ENCODE data around the gene PPAN. TPM values are rescaled to one million over a fixed set of nuclear protein-coding genes. Genes with fewer than 3 reads are reported as not detected.

The PPAN gene
- total RNA-seq, 1 donor from 2014 or later = 39.6 TPM

- no peak overlapping the region for H3K27ac Mint-ChIP-seq (ENCODE audit: unreplicated experiment)
- H3K4me1 Mint-ChIP-seq (ENCODE audit: unreplicated experiment) = peaks cover 17% of the 10 kb centered on the region
- no peak for DNase-seq (ENCODE audit: low spot score)
- no peaks in the 10 kb centered on the region for H3K9me3 Mint-ChIP-seq (ENCODE audit: unreplicated experiment)
- no peak for TF ChIP-seq CTCF (IDR thresholded peaks at IDR 0.05; ENCODE audit: unreplicated experiment)
- H3K27me3 Mint-ChIP-seq (ENCODE audit: unreplicated experiment) = peaks cover 21% of the 10 kb centered on the region
- H3K4me3 Mint-ChIP-seq (ENCODE audit: unreplicated experiment) = no peak overlapping the region
- H3K36me3 Mint-ChIP-seq (ENCODE audit: low read depth, unreplicated experiment) = peaks cover 33% of the 10 kb centered on the region
These were observed 3.4 kb downstream of the PPAN start for GRCh38 chr19:10109528-10109927.

DNA sequence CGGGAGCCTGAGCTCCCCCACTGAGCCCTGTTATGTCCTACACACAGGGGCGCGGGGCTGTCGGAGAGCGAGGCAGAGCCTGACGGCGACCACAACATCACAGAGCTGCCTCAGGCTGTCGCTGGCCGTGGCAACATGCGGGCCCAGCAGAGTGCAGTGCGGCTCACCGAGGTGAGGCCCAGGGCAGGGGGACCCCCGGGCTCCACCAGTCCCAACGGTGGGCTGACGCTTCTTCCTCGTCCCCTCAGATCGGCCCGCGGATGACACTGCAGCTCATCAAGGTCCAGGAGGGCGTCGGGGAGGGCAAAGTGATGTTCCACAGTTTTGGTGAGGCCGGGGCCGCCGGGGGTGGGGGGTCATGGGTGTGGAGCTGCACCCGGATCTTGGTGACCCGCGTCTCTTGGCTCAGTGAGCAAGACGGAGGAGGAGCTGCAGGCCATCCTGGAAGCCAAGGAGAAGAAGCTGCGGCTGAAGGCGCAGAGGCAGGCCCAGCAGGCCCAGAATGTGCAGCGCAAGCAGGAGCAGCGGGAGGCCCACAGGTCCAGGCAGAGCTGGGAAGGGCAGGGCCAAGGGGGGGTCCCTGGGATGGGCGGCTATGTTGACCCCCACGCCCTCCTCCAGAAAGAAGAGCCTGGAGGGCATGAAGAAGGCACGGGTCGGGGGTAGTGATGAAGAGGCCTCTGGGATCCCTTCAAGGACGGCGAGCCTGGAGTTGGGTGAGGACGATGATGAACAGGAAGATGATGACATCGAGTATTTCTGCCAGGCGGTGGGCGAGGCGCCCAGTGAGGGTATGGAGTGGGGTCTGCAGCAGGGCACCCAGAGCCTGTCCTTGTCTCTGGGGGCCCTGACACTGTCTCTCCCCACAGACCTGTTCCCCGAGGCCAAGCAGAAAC, 4.2 kb downstream of the PPAN start:
- Mint-ChIP-seq H3K9me3 (ENCODE audit: unreplicated experiment) (no peaks in the 10 kb centered on the region), H3K27me3 (ENCODE audit: unreplicated experiment) (peaks cover 19% of the 10 kb centered on the region), H3K4me3 (ENCODE audit: unreplicated experiment) (peak overlapping the region; percentile 62), H3K4me1 (ENCODE audit: unreplicated experiment) (peaks cover 11% of the 10 kb centered on the region), H3K36me3 (ENCODE audit: low read depth, unreplicated experiment) (peaks cover 33% of the 10 kb centered on the region), H3K27ac (ENCODE audit: unreplicated experiment) (no peak overlapping the region)
- DNase-seq (ENCODE audit: low spot score) = no peak
- no peak for TF ChIP-seq CTCF (IDR thresholded peaks at IDR 0.05; ENCODE audit: unreplicated experiment)

DNA sequence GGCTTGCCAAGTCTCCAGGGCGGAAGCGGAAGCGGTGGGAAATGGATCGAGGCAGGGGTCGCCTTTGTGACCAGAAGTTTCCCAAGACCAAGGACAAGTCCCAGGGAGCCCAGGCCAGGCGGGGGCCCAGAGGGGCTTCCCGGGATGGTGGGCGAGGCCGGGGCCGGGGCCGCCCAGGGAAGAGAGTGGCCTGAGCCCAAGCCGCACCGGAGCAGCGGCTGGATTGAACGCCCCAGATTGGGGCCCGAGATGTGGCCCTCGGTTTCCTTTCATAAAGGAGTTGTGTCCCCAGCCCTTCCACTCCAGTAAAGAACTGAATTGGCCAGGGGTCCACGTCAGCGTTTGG, 4.8 kb downstream of the PPAN start:
- H3K36me3 Mint-ChIP-seq (ENCODE audit: low read depth, unreplicated experiment) = peaks cover 34% of the 10 kb centered on the region
- peaks cover 10% of the 10 kb centered on the region for H3K4me1 Mint-ChIP-seq (ENCODE audit: unreplicated experiment)
- no peaks in the 10 kb centered on the region for H3K9me3 Mint-ChIP-seq (ENCODE audit: unreplicated experiment)
- H3K4me3 Mint-ChIP-seq (ENCODE audit: unreplicated experiment) = peak overlapping the region; percentile 62
- no peak overlapping the region for H3K27ac Mint-ChIP-seq (ENCODE audit: unreplicated experiment)
- peaks cover 20% of the 10 kb centered on the region for H3K27me3 Mint-ChIP-seq (ENCODE audit: unreplicated experiment)
- no peak for DNase-seq (ENCODE audit: low spot score)
- no peak for TF ChIP-seq CTCF (IDR thresholded peaks at IDR 0.05; ENCODE audit: unreplicated experiment)

GRCh38 chr19:10111405-10111811, 5.2 kb downstream of the PPAN start, which contains the start of gene P2RY11:
TSS of gene P2RY11 (plus strand) at chr19:10111693. CDS start at chr19:10111722, 29 bp downstream.
- Mint-ChIP-seq H3K9me3 (ENCODE audit: unreplicated experiment) (no peaks in the 10 kb centered on the region), H3K27me3 (ENCODE audit: unreplicated experiment) (peaks cover 23% of the 10 kb centered on the region), H3K4me3 (ENCODE audit: unreplicated experiment) (peak within 1 kb of the TSS; percentile 71), H3K36me3 (ENCODE audit: low read depth, unreplicated experiment) (peaks cover 38% of the 10 kb centered on the region), H3K4me1 (ENCODE audit: unreplicated experiment) (peaks cover 10% of the 10 kb centered on the region), H3K27ac (ENCODE audit: unreplicated experiment) (peak within 1 kb of the TSS; percentile 31)
- no peak for TF ChIP-seq CTCF (IDR thresholded peaks at IDR 0.05; ENCODE audit: unreplicated experiment)
- DNase-seq (ENCODE audit: low spot score) = no peak

Measured in endothelial cell (in vitro differentiated cells).